K562 (cell line): Measurements from ENCODE around the gene CAPN12. TPM values are rescaled to one million over a fixed set of nuclear protein-coding genes. Genes with fewer than 3 reads are reported as not detected.

Experiments
- DMBX1 ChIP-seq: fragments of 250-450 bp; sonication (Bioruptor Pico); IDR thresholded peaks from 2 replicates; pipeline ENCODE4 v1.8.0; 2022; ENCODE audit warnings: inconsistent platforms, mild to moderate bottlenecking, moderate library complexity, borderline replicate concordance
- GATAD2A ChIP-seq: fragments of 450-650 bp; IDR thresholded peaks from 2 replicates; pipeline ENCODE4 v1.6.1; 2017
- HDAC6 ChIP-seq: IDR thresholded peaks from 2 replicates; pipeline ENCODE4 v1.6.1; 2012; ENCODE audit warnings: low read depth, mild to moderate bottlenecking, control low read depth, inconsistent platforms, low read length, moderate library complexity
- HNRNPUL1 ChIP-seq: fragments of 200-400 bp; formaldehyde crosslinking; IDR thresholded peaks from 2 replicates; pipeline ENCODE4 v1.6.1; 2017; ENCODE audit warnings: low read length
- KAT7 ChIP-seq: sonication (generic); formaldehyde crosslinking; IDR thresholded peaks from 2 replicates; pipeline ENCODE4 v1.8.0; 2022; ENCODE audit warnings: missing genetic modification reagents, mild to moderate bottlenecking, borderline replicate concordance
- L3MBTL2 ChIP-seq: fragments of 450-650 bp; IDR thresholded peaks from 2 replicates; pipeline ENCODE4 v1.6.1; 2016; ENCODE audit warnings: mild to moderate bottlenecking, moderate library complexity
- MEIS2 ChIP-seq: fragments of 450-650 bp; IDR thresholded peaks from 2 replicates; pipeline ENCODE4 v1.6.1; 2014; ENCODE audit warnings: mild to moderate bottlenecking; ENCODE audit not compliant: partially characterized antibody
- PCBP1 ChIP-seq: fragments of 200-400 bp; formaldehyde crosslinking; IDR thresholded peaks from 2 replicates; pipeline ENCODE4 v1.6.1; 2018; ENCODE audit warnings: mild to moderate bottlenecking, low read depth, low read length; ENCODE audit not compliant: poor library complexity, severe bottlenecking
- RBM25 ChIP-seq: fragments of 200-400 bp; formaldehyde crosslinking; IDR thresholded peaks from 2 replicates; pipeline ENCODE4 v1.6.1; 2018; ENCODE audit warnings: low read length, low read depth, moderate library complexity; ENCODE audit not compliant: severe bottlenecking
- RFX1 ChIP-seq: fragments of 450-650 bp; IDR thresholded peaks from 2 replicates; pipeline ENCODE4 v1.6.1; 2016; ENCODE audit warnings: mild to moderate bottlenecking, moderate library complexity
- SP1 ChIP-seq: sonication (generic); formaldehyde crosslinking; IDR thresholded peaks from 2 replicates; pipeline ENCODE4 v1.8.1; 2022; ENCODE audit warnings: mild to moderate bottlenecking, missing genetic modification reagents
- SP2 ChIP-seq: IDR thresholded peaks from 2 replicates; pipeline ENCODE4 v1.6.1; 2011; ENCODE audit warnings: mild to moderate bottlenecking, low read depth, low read length, moderate library complexity; ENCODE audit not compliant: poor library complexity, severe bottlenecking; ENCODE audit errors: extremely low read depth
- SRF ChIP-seq, 2 experiments: fragments of 250-450, 450-650 bp in 1 of 2; sonication (Bioruptor Pico) in 1 of 2; sonication (generic) in 1 of 2; formaldehyde crosslinking; IDR thresholded peaks; 2 replicates each; pipeline versions ENCODE4 v1.5.0 to v1.5.1; 2020 to 2022; ENCODE audit warnings: mild to moderate bottlenecking in 1 of 2, missing genetic modification reagents in 1 of 2
- STAT5B ChIP-seq: fragments of 250-450 bp; sonication (Bioruptor Pico); IDR thresholded peaks from 2 replicates; pipeline ENCODE4 v1.8.0; 2021; ENCODE audit warnings: mild to moderate bottlenecking, inconsistent platforms
- ZBTB7A ChIP-seq: IDR thresholded peaks from 2 replicates; pipeline ENCODE4 v1.6.1; 2011; ENCODE audit warnings: low read depth, mild to moderate bottlenecking, low read length, moderate library complexity, borderline replicate concordance; ENCODE audit not compliant: control insufficient read depth
- ZKSCAN3 ChIP-seq: fragments of 250-450 bp; sonication (Bioruptor Pico); IDR thresholded peaks from 2 replicates; pipeline ENCODE4 v1.4.0; 2020
- ZNF140 ChIP-seq: fragments of 250-450 bp; sonication (Bioruptor Pico); IDR thresholded peaks from 2 replicates; pipeline ENCODE4 v1.8.0; 2021; ENCODE audit warnings: moderate library complexity, mild to moderate bottlenecking, inconsistent platforms
- ZNF224 ChIP-seq: sonication (generic); formaldehyde crosslinking; IDR thresholded peaks from 2 replicates; pipeline ENCODE4 v1.8.0; 2022; ENCODE audit warnings: mild to moderate bottlenecking, missing genetic modification reagents
- ZNF41 ChIP-seq: fragments of 250-450 bp; sonication (Bioruptor Pico); conservative IDR thresholded peaks from 2 replicates; pipeline ENCODE4 v1.4.0; 2020; ENCODE audit warnings: mild to moderate bottlenecking
- ZNF695 ChIP-seq: fragments of 450-650 bp; formaldehyde crosslinking; IDR thresholded peaks from 2 replicates; pipeline ENCODE4 v1.4.0; 2020; ENCODE audit warnings: mild to moderate bottlenecking, moderate library complexity
- ZNF76 ChIP-seq: fragments of 250-450 bp; sonication (Bioruptor Pico); IDR thresholded peaks from 2 replicates; pipeline ENCODE4 v1.4.0; 2020; ENCODE audit warnings: mild to moderate bottlenecking, moderate library complexity, borderline replicate concordance
- polyA plus RNA-seq, 8 experiments: library from polyadenylated mRNA; depleted of rRNA in 4 of 8; stranded (reverse) in 5 of 8; unstranded in 3 of 8; fragments of >200 nt; fragmentation: Nextera tagmentation in 2 of 8; fragmentation: Illumina TruSeq in 1 of 8; extraction: Ambion mirVana in 2 of 8; extraction: Trizol in 1 of 8; gene quantifications; 2 replicates each; pipeline versions ENCODE4 v1.2.1 to v1.2.3, GENCODE V29; 2011 to 2014; ENCODE audit warnings: inconsistent platforms in 1 of 8, missing spikeins in 1 of 8
- total RNA-seq, 7 experiments: library from RNA; depleted of rRNA in 6 of 7; stranded (reverse); fragments of >200 nt in 6 of 7; fragmentation: Illumina TruSeq in 2 of 7; extraction: Trizol in 2 of 7; gene quantifications; 2 replicates each; pipeline versions ENCODE4 v1.2.1 to v1.2.3, GENCODE V29; 2011 to 2021; ENCODE audit warnings: low replicate concordance in 1 of 7
- TF ChIP-seq, protein P1 (sequence below): fragments of 450-650 bp; formaldehyde crosslinking; IDR thresholded peaks from 2 replicates; pipeline ENCODE4 v1.4.0; 2022; ENCODE audit warnings: missing genetic modification characterization
- TF ChIP-seq, protein P2 (sequence below): sonication (generic); formaldehyde crosslinking; IDR thresholded peaks from 2 replicates; pipeline ENCODE4 v1.5.0; 2020; ENCODE audit warnings: missing genetic modification reagents
- TF ChIP-seq, protein P3 (sequence below): fragments of 450-650 bp; formaldehyde crosslinking; IDR thresholded peaks from 2 replicates; pipeline ENCODE4 v1.4.0; 2020; ENCODE audit warnings: mild to moderate bottlenecking, mixed read lengths
- TF ChIP-seq, protein P4 (sequence below): IDR thresholded peaks from 2 replicates; pipeline ENCODE4 v1.6.1; 2011; ENCODE audit not compliant: insufficient read length; ENCODE audit errors: extremely low read depth

The CAPN12 gene
- total and polyA plus RNA-seq, 9 of the 15 experiments (the other 6 are each of a cell fraction or from before 2014, with no cell fraction given): 0.83 to 7.0 (median 1.6) TPM

DNA sequence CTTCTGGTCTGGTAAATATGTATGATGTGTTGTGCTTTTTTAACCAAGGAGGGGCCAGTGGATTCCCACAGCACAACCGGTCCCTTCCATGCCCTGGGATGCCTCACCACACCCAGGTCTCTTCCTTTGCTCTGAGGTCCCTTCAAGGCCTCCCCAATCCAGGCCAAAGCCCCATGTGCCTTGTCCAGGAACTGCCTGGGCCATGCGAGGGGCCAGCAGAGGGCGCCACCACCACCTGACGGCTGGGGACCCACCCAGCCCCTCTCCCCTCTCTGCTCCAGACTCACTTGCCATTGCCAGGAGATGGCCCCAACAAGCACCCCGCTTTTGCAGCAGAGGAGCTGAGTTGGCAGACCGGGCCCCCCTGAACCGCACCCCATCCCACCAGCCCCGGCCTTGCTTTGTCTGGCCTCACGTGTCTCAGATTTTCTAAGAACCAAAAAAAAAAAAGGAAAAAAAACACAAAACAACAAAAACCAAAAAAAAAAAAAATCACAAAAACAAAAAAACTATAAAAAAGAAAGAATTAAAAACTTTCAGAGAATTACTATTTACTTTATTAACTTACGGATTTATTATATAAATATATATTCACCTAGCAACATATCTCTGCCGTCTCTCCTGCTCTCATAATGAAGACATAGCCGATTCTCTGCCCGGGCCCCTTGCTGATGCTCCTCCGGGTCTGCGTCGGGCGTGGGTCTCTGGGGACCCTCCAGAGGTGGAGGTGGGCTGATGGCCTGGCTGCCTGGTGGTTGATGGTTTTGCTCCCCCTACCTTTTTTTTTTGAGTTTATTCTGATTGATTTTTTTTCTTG is 14.4 kb downstream of the CAPN12 start (continued):
- TF ChIP-seq MEIS2 (no peak), SRF (CRISPR knock-in tag; IDR thresholded peaks at IDR 0.05) (no peak), ZNF76 (CRISPR knock-in tag) (no peak), L3MBTL2 (peak; percentile 29; the same call in 1 of the 2 replicates), SP2 (no peak), HNRNPUL1 (no peak), SP1 (CRISPR knock-in tag) (0 out of 2 replicates have a peak, but pooled peaks have one; percentile 34), DMBX1 (CRISPR knock-in tag) (no peak), ZNF41 (CRISPR knock-in tag) (no peak), RBM25 (no peak), STAT5B (CRISPR knock-in tag) (no peak), ZKSCAN3 (CRISPR knock-in tag) (no peak), GATAD2A (no peak), ZNF140 (CRISPR knock-in tag) (no peak), ZNF224 (CRISPR knock-in tag) (no peak), RFX1 (no peak), PCBP1 (no peak), KAT7 (CRISPR knock-in tag) (no peak), ZBTB7A (peak; percentile 99), HDAC6 (no peak), ZNF695 (CRISPR knock-in tag) (no peak)
- TF ChIP-seq, protein P1, sequence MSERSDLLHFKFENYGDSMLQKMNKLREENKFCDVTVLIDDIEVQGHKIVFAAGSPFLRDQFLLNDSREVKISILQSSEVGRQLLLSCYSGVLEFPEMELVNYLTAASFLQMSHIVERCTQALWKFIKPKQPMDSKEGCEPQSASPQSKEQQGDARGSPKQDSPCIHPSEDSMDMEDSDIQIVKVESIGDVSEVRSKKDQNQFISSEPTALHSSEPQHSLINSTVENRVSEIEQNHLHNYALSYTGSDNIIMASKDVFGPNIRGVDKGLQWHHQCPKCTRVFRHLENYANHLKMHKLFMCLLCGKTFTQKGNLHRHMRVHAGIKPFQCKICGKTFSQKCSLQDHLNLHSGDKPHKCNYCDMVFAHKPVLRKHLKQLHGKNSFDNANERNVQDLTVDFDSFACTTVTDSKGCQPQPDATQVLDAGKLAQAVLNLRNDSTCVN (CRISPR knock-in tag): no peak
- TF ChIP-seq, protein P2, sequence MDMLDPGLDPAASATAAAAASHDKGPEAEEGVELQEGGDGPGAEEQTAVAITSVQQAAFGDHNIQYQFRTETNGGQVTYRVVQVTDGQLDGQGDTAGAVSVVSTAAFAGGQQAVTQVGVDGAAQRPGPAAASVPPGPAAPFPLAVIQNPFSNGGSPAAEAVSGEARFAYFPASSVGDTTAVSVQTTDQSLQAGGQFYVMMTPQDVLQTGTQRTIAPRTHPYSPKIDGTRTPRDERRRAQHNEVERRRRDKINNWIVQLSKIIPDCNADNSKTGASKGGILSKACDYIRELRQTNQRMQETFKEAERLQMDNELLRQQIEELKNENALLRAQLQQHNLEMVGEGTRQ (CRISPR knock-in tag): no peak
- TF ChIP-seq, protein P3, sequence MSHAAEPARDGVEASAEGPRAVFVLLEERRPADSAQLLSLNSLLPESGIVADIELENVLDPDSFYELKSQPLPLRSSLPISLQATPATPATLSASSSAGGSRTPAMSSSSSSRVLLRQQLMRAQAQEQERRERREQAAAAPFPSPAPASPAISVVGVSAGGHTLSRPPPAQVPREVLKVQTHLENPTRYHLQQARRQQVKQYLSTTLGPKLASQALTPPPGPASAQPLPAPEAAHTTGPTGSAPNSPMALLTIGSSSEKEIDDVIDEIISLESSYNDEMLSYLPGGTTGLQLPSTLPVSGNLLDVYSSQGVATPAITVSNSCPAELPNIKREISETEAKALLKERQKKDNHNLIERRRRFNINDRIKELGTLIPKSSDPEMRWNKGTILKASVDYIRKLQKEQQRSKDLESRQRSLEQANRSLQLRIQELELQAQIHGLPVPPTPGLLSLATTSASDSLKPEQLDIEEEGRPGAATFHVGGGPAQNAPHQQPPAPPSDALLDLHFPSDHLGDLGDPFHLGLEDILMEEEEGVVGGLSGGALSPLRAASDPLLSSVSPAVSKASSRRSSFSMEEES (CRISPR knock-in tag): no peak
- TF ChIP-seq, protein P4, sequence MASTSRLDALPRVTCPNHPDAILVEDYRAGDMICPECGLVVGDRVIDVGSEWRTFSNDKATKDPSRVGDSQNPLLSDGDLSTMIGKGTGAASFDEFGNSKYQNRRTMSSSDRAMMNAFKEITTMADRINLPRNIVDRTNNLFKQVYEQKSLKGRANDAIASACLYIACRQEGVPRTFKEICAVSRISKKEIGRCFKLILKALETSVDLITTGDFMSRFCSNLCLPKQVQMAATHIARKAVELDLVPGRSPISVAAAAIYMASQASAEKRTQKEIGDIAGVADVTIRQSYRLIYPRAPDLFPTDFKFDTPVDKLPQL: no peak
